Endometrial microvascular endothelial cells (primary cell): Measurements from ENCODE around the gene KRT14. TPM values are rescaled to one million over a fixed set of nuclear protein-coding genes. Genes with fewer than 3 reads are reported as not detected.

Experiments used
- in situ Hi-C: cut with HindIII; loops from 2 replicates; pipeline ENCODE4 v1.10.0; 2017; ENCODE audit warnings: low sequenced_read_pairs, low pct_unique_long_range_greater_than_20kb; ENCODE audit errors: inconsistent ontology term
- total RNA-seq: library from RNA; depleted of rRNA; stranded (reverse); fragments of >200 nt; gene quantifications from one replicate; pipeline ENCODE4 v1.2.3, GENCODE V29; 2015; ENCODE audit errors: inconsistent ontology term

The KRT14 gene
- total RNA-seq, 1 donor from 2014 or later = not detected

DNA sequence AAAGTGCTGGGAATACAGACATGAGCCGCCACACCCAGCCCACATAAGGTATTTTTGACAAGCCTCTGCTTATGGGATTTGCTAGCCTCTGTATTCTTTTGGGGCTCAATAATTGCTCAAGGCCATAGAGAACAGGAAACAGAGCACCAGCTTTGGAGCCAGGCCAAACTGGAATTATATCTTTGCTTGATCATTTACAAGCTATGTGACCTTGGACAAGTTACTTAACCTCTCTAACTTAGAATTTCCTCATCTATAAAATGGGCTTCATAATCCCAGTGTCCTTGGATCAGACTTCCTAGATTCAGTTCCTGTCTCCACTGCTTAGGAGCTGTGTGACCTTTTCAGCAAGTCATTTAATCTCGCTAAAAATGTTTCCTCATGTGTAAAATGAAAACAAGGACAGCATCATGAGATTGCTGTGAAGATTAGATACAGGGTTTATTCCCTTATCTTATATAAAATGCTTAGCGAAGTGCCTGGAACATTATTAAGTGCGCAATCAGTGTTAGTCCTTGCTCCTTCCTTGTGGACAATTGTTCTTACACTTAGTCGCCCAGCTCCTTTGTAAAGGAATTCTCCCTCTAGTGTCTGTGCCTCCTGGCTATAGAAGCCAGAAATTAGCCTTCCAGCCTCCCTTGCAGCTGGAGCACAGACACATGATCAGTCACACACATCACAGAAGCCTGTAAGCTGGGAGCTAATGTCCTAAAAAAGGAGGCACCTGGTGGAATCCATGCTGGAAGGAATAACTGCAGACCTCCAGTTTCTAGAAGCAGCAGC, 31.4 kb downstream of the KRT14 start:
- in situ Hi-C loops = no loop called here

- in situ Hi-C loops = no loop called here
These were observed 32.6 kb downstream of the KRT14 start for GRCh38 chr17:41553987-41554680.

DNA sequence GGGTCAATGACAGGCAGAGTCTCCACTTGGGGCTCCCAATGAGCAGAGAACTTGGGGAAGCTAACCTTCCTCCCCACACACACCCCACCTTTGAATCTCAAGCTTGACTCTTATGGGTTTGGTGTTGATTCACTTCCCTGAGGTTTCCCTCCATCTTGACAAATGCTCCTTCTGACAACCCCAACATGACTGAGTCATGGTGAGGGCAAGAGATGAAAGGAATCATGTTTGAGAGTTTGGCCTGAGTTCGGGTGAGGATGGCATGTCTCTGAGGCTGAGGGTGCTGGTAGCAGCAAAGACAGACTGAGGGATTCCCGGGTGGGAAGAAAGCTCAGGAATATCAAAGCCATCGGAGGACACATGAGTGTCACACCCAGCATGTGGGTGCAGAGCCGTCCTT, 33.5 kb downstream of the KRT14 start:
- in situ Hi-C loops = no loop called here

DNA sequence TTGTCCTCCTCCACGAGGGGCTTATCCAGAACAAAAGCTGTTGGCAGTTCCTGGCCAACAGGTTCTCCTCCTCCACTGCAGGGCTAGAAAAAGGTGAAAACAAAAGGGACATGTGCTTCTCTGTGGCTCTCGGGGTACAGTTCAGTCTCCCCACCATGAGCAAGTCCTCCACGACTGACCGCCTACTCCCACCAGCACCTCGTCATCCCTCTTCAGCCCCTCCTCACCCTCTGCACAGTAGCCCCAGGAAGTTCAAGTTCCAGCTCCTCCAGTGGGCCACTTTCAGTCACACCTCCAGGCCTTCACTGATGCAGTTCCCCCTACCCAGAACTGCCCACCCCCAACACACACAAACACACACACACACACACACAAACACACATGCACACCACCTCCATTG, 34.2 kb downstream of the KRT14 start:
- in situ Hi-C loops = no loop called here

- in situ Hi-C loops = no loop called here
These were observed 35.3 kb downstream of the KRT14 start for GRCh38 chr17:41551365-41551764.

DNA sequence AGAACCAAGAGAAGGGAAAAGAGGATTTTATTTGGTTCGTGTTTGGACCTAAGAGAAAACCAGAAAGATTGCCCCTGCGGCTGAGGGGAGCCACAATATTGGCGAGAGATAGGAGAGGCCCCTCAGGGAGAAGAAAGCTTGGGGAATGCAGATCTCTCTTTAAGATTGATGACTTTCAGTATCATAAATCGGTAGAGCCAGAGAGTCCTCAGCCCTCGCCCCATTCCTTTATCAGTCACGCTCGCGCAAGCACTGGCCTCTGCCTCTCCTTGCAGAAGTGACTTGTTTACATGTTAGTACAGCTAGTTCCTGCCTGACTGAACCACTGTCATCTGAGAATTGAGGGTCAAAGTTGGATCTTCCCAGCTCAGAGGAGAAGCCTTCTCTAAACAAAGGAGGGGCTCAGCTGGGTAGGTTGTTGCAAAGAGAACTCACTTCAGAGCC, 37.1 kb downstream of the KRT14 start:
- in situ Hi-C loops = loop anchor here (10.0 kb wide), 1 partner anchor 85 kb away; no protein-coding TSS in a partner anchor

DNA sequence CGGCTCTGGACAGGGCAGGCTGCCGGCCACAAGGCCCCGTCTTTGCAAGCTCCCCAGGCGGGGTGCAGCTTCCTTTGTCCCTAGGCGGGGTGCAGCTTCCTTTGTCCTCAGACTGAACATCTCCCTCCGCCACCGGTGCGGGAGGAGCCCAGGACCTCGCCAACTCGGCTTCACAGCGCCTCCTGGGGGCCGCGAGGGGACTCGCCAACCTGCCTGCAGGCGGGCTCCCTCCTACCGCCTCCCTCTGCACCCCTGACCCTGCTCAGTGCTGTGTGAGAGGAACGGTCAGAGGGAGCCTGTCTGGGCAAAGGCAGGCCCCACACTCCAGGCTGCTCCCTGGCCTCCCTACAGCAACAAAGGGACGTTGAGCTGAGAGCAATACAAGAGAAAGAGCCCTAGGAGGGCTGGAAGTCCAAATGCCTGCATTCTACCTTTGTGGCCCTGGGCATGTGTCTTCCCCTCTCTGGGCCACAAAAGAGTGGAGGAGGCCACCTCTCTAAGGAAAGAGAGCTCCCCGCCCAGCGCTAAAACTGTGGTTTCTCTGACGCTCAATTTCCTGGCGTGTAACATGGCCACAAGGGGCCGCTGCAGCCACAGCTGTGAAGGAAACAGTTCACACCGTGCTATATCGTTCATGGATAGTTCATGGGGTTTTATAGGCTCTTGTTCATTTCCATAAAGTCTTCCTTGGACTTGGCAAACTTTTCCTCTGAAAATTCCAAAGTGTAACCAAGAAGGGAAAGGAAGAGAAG, 37.7 kb downstream of the KRT14 start:
- in situ Hi-C loops = loop anchor here (10.0 kb wide), 1 partner anchor 86 kb away; no protein-coding TSS in a partner anchor

DNA sequence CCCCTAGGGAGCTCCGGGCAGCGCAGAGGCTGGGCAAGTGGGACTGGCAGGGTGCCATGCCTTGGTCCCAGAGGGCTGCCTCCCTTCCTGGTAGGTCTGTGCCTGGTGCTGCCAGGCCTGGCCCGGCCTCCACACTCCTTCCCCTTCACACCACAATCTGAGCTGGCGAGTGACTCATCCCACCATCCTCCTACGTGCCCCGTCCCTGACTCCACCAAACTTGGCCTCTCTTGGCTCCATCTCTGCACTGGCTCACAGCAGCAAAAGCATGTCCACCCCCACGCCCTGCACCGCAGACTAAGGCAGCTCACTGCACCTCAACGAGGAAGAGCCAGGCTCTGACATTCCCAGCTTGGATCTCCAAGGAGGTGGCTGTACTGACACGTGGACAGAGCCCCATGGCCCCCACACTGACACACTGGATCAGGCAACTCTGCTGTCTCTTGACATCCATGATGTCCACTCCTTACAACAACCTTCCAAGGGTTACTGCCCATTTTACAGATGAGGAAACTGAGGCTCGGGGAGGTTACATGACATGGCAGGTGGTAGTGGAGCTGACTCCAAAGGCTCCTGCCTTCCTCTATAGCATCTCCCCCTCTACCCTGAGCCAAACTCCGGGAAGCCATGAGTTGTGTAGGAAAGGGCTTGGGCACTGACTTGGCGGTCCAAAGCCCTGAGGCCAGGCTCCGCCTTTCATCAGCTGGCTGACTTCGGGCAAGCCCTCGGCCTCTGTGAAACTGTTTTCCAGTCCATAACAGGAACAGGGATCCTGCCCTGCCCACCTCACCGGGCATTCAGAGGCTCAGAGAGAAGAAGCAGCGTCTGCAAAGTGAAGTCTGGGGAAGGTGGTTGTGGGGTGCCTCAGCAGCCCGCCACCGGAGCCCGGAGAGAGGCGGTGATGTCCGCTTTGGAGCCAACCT, 38.5 kb downstream of the KRT14 start:
- in situ Hi-C loops = loop anchor here (10.0 kb wide), 1 partner anchor 87 kb away; no protein-coding TSS in a partner anchor

- in situ Hi-C loops = loop anchor here (10.0 kb wide), 1 partner anchor 87 kb away; no protein-coding TSS in a partner anchor
These were observed 39.3 kb downstream of the KRT14 start for GRCh38 chr17:41547378-41547841.

DNA sequence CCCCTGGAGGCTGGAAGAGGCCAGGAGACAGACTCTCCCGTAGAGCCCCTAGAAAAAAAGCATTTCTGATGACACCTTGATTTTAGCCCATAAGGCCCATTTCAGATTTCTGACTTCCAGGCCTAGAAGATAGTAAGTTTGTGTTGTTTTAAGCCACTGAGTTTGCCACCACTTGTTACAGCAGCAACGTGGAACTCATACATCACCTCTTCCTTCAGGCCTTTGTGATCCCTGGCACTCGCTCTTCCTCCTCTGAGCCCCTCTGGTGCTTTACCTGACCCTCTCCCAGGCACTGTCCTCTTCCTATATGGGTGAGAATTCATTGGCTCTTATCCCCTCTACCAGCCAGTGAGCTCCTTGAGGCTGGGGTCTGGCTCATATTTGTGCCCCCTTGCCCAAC, 39.9 kb downstream of the KRT14 start:
- in situ Hi-C loops = loop anchor here (10.0 kb wide), 1 partner anchor 88 kb away; no protein-coding TSS in a partner anchor

DNA sequence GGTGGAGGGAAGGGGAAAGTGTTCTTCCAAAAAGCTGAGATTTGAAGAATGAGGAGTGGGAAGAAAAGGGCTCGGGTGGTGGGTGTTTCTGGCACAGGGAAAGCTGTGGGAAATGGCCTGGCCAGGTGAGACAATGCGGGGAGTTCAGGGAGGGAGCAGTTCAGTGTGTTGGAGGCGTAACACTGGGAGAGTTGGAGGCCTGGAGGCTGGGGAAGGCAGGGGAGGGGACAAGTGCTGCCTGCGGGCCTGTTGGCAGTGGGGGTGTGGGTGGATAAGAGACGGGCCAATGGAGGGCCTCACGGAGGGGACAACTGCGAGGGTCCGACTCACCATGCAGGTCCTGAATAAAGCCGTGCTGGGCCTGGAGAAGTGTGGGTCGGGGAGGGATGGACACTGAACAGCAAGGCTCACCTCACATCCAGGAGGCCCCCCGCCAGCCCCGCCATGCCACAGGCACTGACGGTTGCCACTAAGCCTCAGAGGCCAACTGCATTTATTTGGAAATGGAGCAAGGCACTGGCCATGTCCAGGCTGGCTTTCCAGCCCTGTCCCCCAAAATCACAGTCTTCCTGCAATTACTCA, 40.8 kb downstream of the KRT14 start:
- in situ Hi-C loops = loop anchor here (10.0 kb wide), 1 partner anchor 89 kb away; no protein-coding TSS in a partner anchor

DNA sequence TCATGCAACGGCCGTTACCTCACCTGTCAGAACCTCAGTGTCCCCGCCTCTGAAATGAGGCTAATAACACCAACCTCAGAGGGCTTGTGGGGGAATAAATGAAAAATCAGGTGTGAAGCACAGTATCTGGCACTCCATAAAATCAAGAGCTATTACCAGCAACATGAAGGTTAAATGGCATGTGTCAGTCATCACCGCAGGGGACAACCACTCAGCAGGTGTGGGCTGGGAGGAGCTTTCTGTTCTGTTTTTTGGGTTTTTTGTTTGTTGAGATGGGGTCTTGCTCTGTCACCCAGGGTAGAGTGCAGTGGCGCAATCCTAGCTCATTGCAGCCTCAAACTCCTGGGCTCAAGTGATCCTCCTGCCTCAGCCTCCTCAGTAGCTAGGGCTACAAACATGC, 41.8 kb downstream of the KRT14 start:
- in situ Hi-C loops = loop anchor here (10.0 kb wide), 1 partner anchor 90 kb away; no protein-coding TSS in a partner anchor

DNA sequence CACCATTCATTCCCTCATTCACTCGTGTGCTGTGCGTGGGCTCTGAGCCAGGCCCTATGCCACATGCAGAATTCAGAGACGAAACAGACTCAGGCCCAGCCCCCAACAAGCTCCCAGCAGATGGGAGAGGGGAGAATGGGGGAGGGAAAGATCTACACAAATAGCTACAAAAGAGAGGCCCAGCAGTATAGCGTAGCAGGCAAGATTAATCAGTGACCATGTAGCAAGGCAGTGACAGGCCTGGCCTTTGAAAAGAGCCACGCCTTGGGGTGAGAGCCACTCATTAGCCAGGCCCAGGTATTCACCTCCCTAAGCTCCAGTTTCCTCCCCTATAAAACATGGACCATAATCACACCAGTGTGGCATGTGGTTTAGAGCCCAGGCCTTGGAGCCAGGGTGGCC, 42.2 kb downstream of the KRT14 start:
- in situ Hi-C loops = loop anchor here (10.0 kb wide), 1 partner anchor 90 kb away; no protein-coding TSS in a partner anchor

DNA sequence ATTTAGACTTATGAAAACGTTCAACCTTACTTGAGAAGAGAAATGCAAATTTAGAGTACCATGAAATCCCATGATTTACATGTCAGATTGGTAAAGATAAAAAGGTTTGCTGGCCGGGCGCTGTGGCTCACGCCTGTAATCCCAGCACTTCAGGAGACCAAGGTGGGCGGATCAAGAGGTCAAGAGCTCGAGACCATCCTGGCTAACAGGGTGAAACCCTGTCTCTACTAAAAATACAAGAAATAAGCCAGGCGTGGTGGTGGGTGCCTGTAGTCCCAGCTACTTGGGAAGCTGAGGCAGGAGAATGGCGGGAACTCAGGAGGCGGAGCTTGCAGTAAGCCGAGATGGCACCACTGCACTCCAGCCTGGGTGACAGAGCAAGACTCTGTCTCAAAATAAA, 43.9 kb downstream of the KRT14 start:
- in situ Hi-C loops = loop anchor here (10.0 kb wide), 1 partner anchor 92 kb away; no protein-coding TSS in a partner anchor

- in situ Hi-C loops = loop anchor here (10.0 kb wide), 1 partner anchor 92 kb away; no protein-coding TSS in a partner anchor
These were observed 44.3 kb downstream of the KRT14 start for GRCh38 chr17:41542357-41542756.

- in situ Hi-C loops = loop anchor here (10.0 kb wide), 1 partner anchor 94 kb away; no protein-coding TSS in a partner anchor
These were observed 45.6 kb downstream of the KRT14 start for GRCh38 chr17:41540921-41541625.
